Right ventricle myocardium superior (tissue), 1 donor: ENCODE measurements around the gene TNFAIP2. TPM values are rescaled to one million over a fixed set of nuclear protein-coding genes. Genes with fewer than 3 reads are reported as not detected.
"Not testable (repeated sequence)": the region's sequence is repeated elsewhere in the genome, so short reads cannot be mapped to it uniquely, and the experiment has no call there.

ENCODE experiments used
- ATAC-seq: fragments of 200-7000 bp; cut with Tn5 transposase; one replicate; pipeline ENCODE4 v1.9.1; 2020; ENCODE audit warnings: mild to moderate bottlenecking; ENCODE audit not compliant: poor library complexity
- DNase-seq: peaks from one replicate; pipeline ENCODE4 v3.0.0-alpha.2; 2020
- intact Hi-C: fragments of 100-400 bp; cut with DNase I; formaldehyde crosslinking; loops from one replicate; pipeline ENCODE4 v1.11.2; 2022
- total RNA-seq: library from RNA; stranded (reverse); fragmentation: NEBNext Ultra II Directional; extraction: Animal tissue kit (Norgen Biotek cat#: 25700); gene quantifications from one replicate; pipeline ENCODE4 v1.2.1, GENCODE V29; 2021
- donor health status: DM: no; HTN: yes; CAD: no; lungs with severe emphysema.

The TNFAIP2 gene
- total RNA-seq, 1 donor from 2014 or later, result 46.7 TPM

GRCh38 chr14:103161054-103161397 lies 37.8 kb downstream of the TNFAIP2 start:
- DNase-seq (no peak), ATAC-seq (peak; percentile 59)
- intact Hi-C loops, result no loop called here

GRCh38 chr14:103163199-103163598 lies 39.9 kb downstream of the TNFAIP2 start:
- ATAC-seq, result no peak
- no peak for DNase-seq
- intact Hi-C loops, result no loop called here

- intact Hi-C loops, result no loop called here
- ATAC-seq, result no peak
- DNase-seq, result no peak
Observed at GRCh38 chr14:103164006-103164405, 40.7 kb downstream of the TNFAIP2 start.

GRCh38 chr14:103164779-103165178 lies 41.5 kb downstream of the TNFAIP2 start:
- ATAC-seq (no peak), DNase-seq (no peak)
- intact Hi-C loops, result no loop called here

GRCh38 chr14:103165323-103165722 lies 42.1 kb downstream of the TNFAIP2 start:
- DNase-seq (no peak), ATAC-seq (no peak)
- intact Hi-C loops, result no loop called here

- intact Hi-C loops, result no loop called here
Observed at GRCh38 chr14:103169954-103170353, 46.7 kb downstream of the TNFAIP2 start.

GRCh38 chr14:103171206-103171605 lies 47.9 kb downstream of the TNFAIP2 start:
- ATAC-seq, result not testable (repeated sequence)

More at GRCh38 chr14:103169954-103170353, 46.7 kb downstream of the TNFAIP2 start:
- ATAC-seq (no peak), DNase-seq (no peak)

GRCh38 chr14:103172921-103173320 lies 49.7 kb downstream of the TNFAIP2 start:
- DNase-seq, result no peak
- no peak for ATAC-seq
- intact Hi-C loops, result no loop called here

More at GRCh38 chr14:103171206-103171605, 47.9 kb downstream of the TNFAIP2 start:
- DNase-seq, intact Hi-C loops: not testable (repeated sequence)

- DNase-seq, ATAC-seq, intact Hi-C loops: not testable (repeated sequence)
Observed at GRCh38 chr14:103173887-103174286, 50.6 kb downstream of the TNFAIP2 start.

GRCh38 chr14:103176176-103176575 lies 52.9 kb downstream of the TNFAIP2 start:
- DNase-seq, ATAC-seq, intact Hi-C loops: not testable (repeated sequence)

GRCh38 chr14:103177376-103177775 lies 54.1 kb downstream of the TNFAIP2 start:
- intact Hi-C loops, result no loop called here
- DNase-seq (no peak), ATAC-seq (no peak)

- intact Hi-C loops, result no loop called here
Observed at GRCh38 chr14:103178521-103178920, 55.3 kb downstream of the TNFAIP2 start.

GRCh38 chr14:103179094-103179493 lies 55.8 kb downstream of the TNFAIP2 start:
- intact Hi-C loops, result no loop called here
- DNase-seq, result no peak
- ATAC-seq, result no peak

More at GRCh38 chr14:103178521-103178920, 55.3 kb downstream of the TNFAIP2 start:
- DNase-seq, result no peak
- no peak for ATAC-seq

GRCh38 chr14:103180331-103180730 lies 57.1 kb downstream of the TNFAIP2 start:
- no peak for ATAC-seq
- intact Hi-C loops, result loop anchor here (10.0 kb wide), 1 partner anchor 104 kb away; no protein-coding TSS in a partner anchor
- DNase-seq, result no peak

- ATAC-seq (no peak), DNase-seq (no peak)
- intact Hi-C loops, result loop anchor here (10.0 kb wide), 1 partner anchor 101 kb away; no protein-coding TSS in a partner anchor
Observed at GRCh38 chr14:103184046-103184445, 60.8 kb downstream of the TNFAIP2 start.

- ATAC-seq, result no peak
- DNase-seq, result no peak
- intact Hi-C loops, result loop anchor here (5.0 to 10.0 kb wide), 2 partner anchors 83 to 99 kb away; no protein-coding TSS in a partner anchor
Observed at GRCh38 chr14:103185051-103186029, 62.1 kb downstream of the TNFAIP2 start.

- DNase-seq (no peak), ATAC-seq (no peak)
- intact Hi-C loops, result loop anchor here (5.0 to 10.0 kb wide), 2 partner anchors 84 to 98 kb away; no protein-coding TSS in a partner anchor
Observed at GRCh38 chr14:103186241-103186822, 63.1 kb downstream of the TNFAIP2 start.
